Stimulated activated CD4-positive, alpha-beta T cell treated with anti-CD3 and anti-CD28 coated beads, Interleukin-2, amount 100 ng/mL, for 48 hours (primary cell): ENCODE results near the gene TNFSF8.

Source experiments
- DNase-seq, 2 donors: peaks; one replicate each; pipeline ENCODE4 v3.0.0-alpha.2; 2020

The TNFSF8 gene

GRCh38 chr9:114902786-114903524 is 27.4 kb downstream of the TNFSF8 start:
- DNase-seq, result no peak

- no peak for DNase-seq
Observed at GRCh38 chr9:114900942-114901802, 29.2 kb downstream of the TNFSF8 start.

GRCh38 chr9:114899995-114900394 is 30.4 kb downstream of the TNFSF8 start:
- DNase-seq, result no peak

- DNase-seq, result no peak
Observed at GRCh38 chr9:114899461-114899860, 30.9 kb downstream of the TNFSF8 start.

- DNase-seq, result no peak
Observed at GRCh38 chr9:114898741-114899140, 31.6 kb downstream of the TNFSF8 start.

- DNase-seq, result no peak
Observed at GRCh38 chr9:114897196-114897595, 33.2 kb downstream of the TNFSF8 start.

- DNase-seq, result no peak
Observed at GRCh38 chr9:114896344-114896743, 34.0 kb downstream of the TNFSF8 start.

GRCh38 chr9:114895521-114895991 is 34.8 kb downstream of the TNFSF8 start:
- no peak for DNase-seq

- DNase-seq, result no peak
Observed at GRCh38 chr9:114894609-114895433, 35.6 kb downstream of the TNFSF8 start.

- DNase-seq, result no peak
Observed at GRCh38 chr9:114894206-114894605, 36.2 kb downstream of the TNFSF8 start.

- no peak for DNase-seq
Observed at GRCh38 chr9:114893221-114894010, 37.0 kb downstream of the TNFSF8 start.

- no peak for DNase-seq
Observed at GRCh38 chr9:114889802-114890224, 40.6 kb downstream of the TNFSF8 start.

- DNase-seq, result no peak
Observed at GRCh38 chr9:114888607-114889006, 41.8 kb downstream of the TNFSF8 start.

GRCh38 chr9:114887963-114888362 is 42.4 kb downstream of the TNFSF8 start:
- no peak for DNase-seq

- DNase-seq, result no peak
Observed at GRCh38 chr9:114884787-114885452, 45.5 kb downstream of the TNFSF8 start.

- no peak for DNase-seq
Observed at GRCh38 chr9:114883709-114884108, 46.7 kb downstream of the TNFSF8 start.

- no peak for DNase-seq
Observed at GRCh38 chr9:114880291-114880745, 50.1 kb downstream of the TNFSF8 start.

- DNase-seq, result no peak
Observed at GRCh38 chr9:114878879-114879564, 51.4 kb downstream of the TNFSF8 start.

- DNase-seq, result no peak
Observed at GRCh38 chr9:114869845-114870244, 60.5 kb downstream of the TNFSF8 start.

- no peak for DNase-seq
Observed at GRCh38 chr9:114869378-114869777, 61.0 kb downstream of the TNFSF8 start.

GRCh38 chr9:114867327-114867726 is 63.1 kb downstream of the TNFSF8 start:
- DNase-seq, result no peak
